ENCODE measurements around the gene CNTN4. TPM values are rescaled to one million over a fixed set of nuclear protein-coding genes. Genes with fewer than 3 reads are reported as not detected.

CNTN4 gene
- total and polyA plus RNA-seq, 2 of the 8 experiments (the other 6 are each of a cell fraction or from before 2014, with no cell fraction given): 0.41 to 2.2 TPM

DNA sequence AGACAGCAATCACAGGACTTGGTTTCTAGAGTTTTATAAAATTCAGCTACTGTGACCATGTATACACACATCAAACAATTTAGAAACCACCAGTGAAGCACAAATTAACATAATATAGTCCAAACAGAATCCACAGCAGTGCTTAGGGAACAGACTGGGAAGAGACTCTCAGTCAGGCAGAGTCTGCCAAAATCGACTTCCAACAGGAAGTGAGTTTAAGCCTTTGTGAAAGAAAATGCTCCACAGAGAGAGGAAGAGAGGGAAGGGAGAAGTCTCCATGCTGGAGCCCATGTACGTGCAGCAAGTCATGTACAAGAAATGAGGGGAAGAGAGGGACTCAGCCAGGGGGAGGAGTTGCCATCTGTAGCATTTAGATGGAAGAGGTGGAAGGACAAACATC is 838.9 kb downstream of the CNTN4 start:
- Histone ChIP-seq H3K18ac (ENCODE audit: extremely low read depth, low read length) (no peak overlapping the region), H2BK15ac (ENCODE audit: low read length) (no peak overlapping the region), H2BK20ac (ENCODE audit: low read length) (no peak overlapping the region), H3K4me1 (replicated peaks in 1 of 4; ENCODE audit: control insufficient read depth in 3 of 4, insufficient read depth in 4 of 4, low read length in 3 of 4) (no peaks in the 10 kb centered on the region), H3K27ac (ENCODE audit: low read depth, low read length) (no peak overlapping the region), H3K4me3 (ENCODE audit: extremely low read depth in 1 of 4, insufficient read depth in 2 of 4, low read depth in 3 of 4, low read length in 4 of 4) (no peak overlapping the region), H3K4me2 (ENCODE audit: insufficient read depth in 1 of 2, low read depth in 2 of 2, low read length in 2 of 2) (no peak overlapping the region), H2BK12ac (ENCODE audit: low read depth, low read length) (no peak overlapping the region), H2AFZ (ENCODE audit: low read length) (peak overlapping the region; percentile 90; the same call in 1 of the 2 replicates), H3K9me3 (ENCODE audit: insufficient read depth in 2 of 2, low read depth in 1 of 2, low read length in 1 of 2) (no peaks in the 10 kb centered on the region), H4K20me1 (replicated peaks in 1 of 2; ENCODE audit: control insufficient read depth in 1 of 2, insufficient read depth in 2 of 2, low read length in 2 of 2) (no peaks in the 10 kb centered on the region), H3K27me3 (replicated peaks in 1 of 4; ENCODE audit: control insufficient read depth in 3 of 4, extremely low read depth in 1 of 4, insufficient read depth in 3 of 4, low read length in 3 of 4) (no peaks in the 10 kb centered on the region), H3K56ac (replicated peaks; ENCODE audit: insufficient read length, low read depth, low read length) (no peak overlapping the region), H3K23me2 (ENCODE audit: low read depth, low read length) (no peaks in the 10 kb centered on the region; the same call in 1 of the 2 replicates), H4K91ac (replicated peaks; ENCODE audit: insufficient read length, low read length) (no peak overlapping the region), H3K23ac (ENCODE audit: insufficient read length) (no peak overlapping the region), H3K79me1 (ENCODE audit: low read depth, low read length) (no peaks in the 10 kb centered on the region), H3K79me2 (ENCODE audit: control insufficient read depth in 1 of 2, insufficient read depth in 2 of 2, low read length in 2 of 2) (no peaks in the 10 kb centered on the region), H2BK5ac (ENCODE audit: low read depth, low read length) (no peak overlapping the region), H3K36me3 (ENCODE audit: control insufficient read depth in 2 of 4, insufficient read depth in 4 of 4, low read length in 3 of 4) (no peaks in the 10 kb centered on the region), H3K9ac (replicated peaks in 1 of 4; ENCODE audit: extremely low read depth in 1 of 4, low read depth in 3 of 4, low read length in 3 of 4) (no peak overlapping the region), H2AK5ac (ENCODE audit: low read depth, low read length) (no peak overlapping the region), H2BK120ac (replicated peaks; ENCODE audit: low read depth, low read length) (no peak overlapping the region), H3K14ac (ENCODE audit: insufficient read length) (no peak overlapping the region), H3K4ac (replicated peaks; ENCODE audit: insufficient read length, low read depth, low read length) (no peak overlapping the region), H4K5ac (ENCODE audit: insufficient read length, low read depth, low read length) (no peak overlapping the region), H4K8ac (ENCODE audit: extremely low read depth, insufficient read depth, low read length) (no peak overlapping the region)
- CTCF ChIA-PET (ENCODE audit: partially characterized antibody): interaction anchor here (0.6 kb wide), 1 partner anchor 304 kb away, joined by 4 read pairs; no protein-coding TSS in a partner anchor
- POLR2A ChIA-PET (ENCODE audit: partially characterized antibody): no interaction called here
- FAIRE-seq (no peak), DNase-seq (ENCODE audit: low read depth in 1 of 2, low spot score in 2 of 2) (no peak)
- WGBS, 2 experiments (ENCODE audit: extremely low coverage in 1 of 2, insufficient coverage in 1 of 2, insufficient read length in 1 of 2, insufficient replicate concordance in 2 of 2, low coverage in 1 of 2, low lambda C conversion rate in 2 of 2, missing lambda C conversion rate in 1 of 2): 87% methylated on average over 2 of the region's 2 CpGs; no CpG with 5 or more reads in 1 of the 2 experiments
- TF ChIP-seq TAF7 (optimal IDR thresholded peaks at IDR 0.05; ENCODE audit: borderline replicate concordance, low read depth, low read length) (no peak), RFX5 (IDR thresholded peaks at IDR 0.05; ENCODE audit: borderline replicate concordance, low read depth, low read length) (no peak), RBBP5 (IDR thresholded peaks at IDR 0.05; ENCODE audit: borderline replicate concordance, low read depth, low read length) (no peak), SP4 (IDR thresholded peaks at IDR 0.05; ENCODE audit: low read length) (no peak), TCF12 (IDR thresholded peaks at IDR 0.05; ENCODE audit: low read depth, low read length) (no peak), JUND (IDR thresholded peaks at IDR 0.05; ENCODE audit: low read length) (no peak), CTBP2 (IDR thresholded peaks at IDR 0.05; ENCODE audit: borderline replicate concordance, insufficient read depth, insufficient read length, low read length) (no peak), BCL11A (IDR thresholded peaks at IDR 0.05; ENCODE audit: low read depth in 2 of 2, low read length in 2 of 2) (no peak), POU5F1 (IDR thresholded peaks at IDR 0.05; ENCODE audit: low read depth, low read length) (no peak), KDM1A (IDR thresholded peaks at IDR 0.05; ENCODE audit: borderline replicate concordance, low read length) (no peak), CBX8 (IDR thresholded peaks at IDR 0.05; ENCODE audit: borderline replicate concordance, low read depth, low read length) (no peak), HDAC2 (IDR thresholded peaks at IDR 0.05; ENCODE audit: borderline replicate concordance in 1 of 2, low read depth in 2 of 2, low read length in 2 of 2) (no peak), EZH2 (IDR thresholded peaks at IDR 0.05; ENCODE audit: low read depth, low read length, severe bottlenecking) (no peak)
- TF ChIP-seq, protein P1, sequence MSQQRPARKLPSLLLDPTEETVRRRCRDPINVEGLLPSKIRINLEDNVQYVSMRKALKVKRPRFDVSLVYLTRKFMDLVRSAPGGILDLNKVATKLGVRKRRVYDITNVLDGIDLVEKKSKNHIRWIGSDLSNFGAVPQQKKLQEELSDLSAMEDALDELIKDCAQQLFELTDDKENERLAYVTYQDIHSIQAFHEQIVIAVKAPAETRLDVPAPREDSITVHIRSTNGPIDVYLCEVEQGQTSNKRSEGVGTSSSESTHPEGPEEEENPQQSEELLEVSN (IDR thresholded peaks at IDR 0.05): no peak
